HCT116 (cell line): Measurements from ENCODE around the gene STARD8. TPM values are rescaled to one million over a fixed set of nuclear protein-coding genes. Genes with fewer than 3 reads are reported as not detected.

Experiments used
- ATAC-seq: fragments of 200-7000 bp; cut with Tn5 transposase; 2 replicates; pipeline ENCODE4 v1.9.1; 2020; ENCODE audit warnings: mild to moderate bottlenecking, moderate library complexity
- BruUV-seq: library from RNA; stranded (reverse); fragments of 400-500 nt; replicated peaks from 2 replicates; lab custom pipeline; 2021; lab: Mats Ljungman, UMichigan
- CTCF ChIA-PET: fragments of 300-600 bp; sonication (Branson Sonifier 250); formaldehyde crosslinking; loops from one replicate; lab custom pipeline; 2021; ENCODE audit warnings: antibody characterized with exemption; lab: Charles Lee
- POLR2A ChIA-PET: fragments of 300-600, 350-600 bp; sonication (Branson Sonifier 250); formaldehyde crosslinking; loops from one replicate; lab custom pipeline; 2021; ENCODE audit warnings: antibody characterized with exemption; lab: Charles Lee
- RAD21 ChIA-PET, 2 experiments: fragments of 300-600 bp; sonication (Branson Sonifier 250); formaldehyde crosslinking; loops; one replicate each; lab custom pipeline; 2023; ENCODE audit warnings: low total read pairs in 2 of 2; ENCODE audit not compliant: uncharacterized antibody in 2 of 2, unreplicated experiment in 2 of 2, low non-redundant PET in 1 of 2; lab: Charles Lee
- DNase-seq: peaks from one replicate; pipeline ENCODE4 v3.0.0-alpha.2; 2010; ENCODE audit warnings: low read depth, low spot score
- H2AFZ ChIP-seq: fragments of 200-600 bp; shearing (Covaris generic), sonication (generic); 2 replicates; pipeline ENCODE4 v1.6.1; 2017; ENCODE audit warnings: low read depth, mixed run types, mixed read lengths, antibody characterized with exemption, low read length; ENCODE audit not compliant: poor library complexity, severe bottlenecking
- H3K27ac ChIP-seq: 2 replicates; pipeline ENCODE4 v1.5.1; 2012; ENCODE audit warnings: low read depth, low read length
- H3K27me3 ChIP-seq: fragments of 200-600 bp; sonication (generic); 2 replicates; pipeline ENCODE4 v1.6.1; 2016; ENCODE audit warnings: mixed run types, low read length, mixed read lengths; ENCODE audit not compliant: insufficient read depth
- H3K36me3 ChIP-seq, 2 experiments: fragments of 200-500 bp in 1 of 2; fragments of 200-600 bp in 1 of 2; sonication (Bioruptor generic) in 1 of 2; sonication (generic) in 1 of 2; 2 replicates each; pipeline versions ENCODE4 v1.5.1 to v1.6.1; 2014 to 2016; ENCODE audit warnings: low read length in 2 of 2, inconsistent platforms in 1 of 2, mixed read lengths in 1 of 2, mixed run types in 1 of 2; ENCODE audit not compliant: insufficient read depth in 2 of 2, control insufficient read depth in 1 of 2
- H3K4me1 ChIP-seq, 2 experiments: fragments of 200-600 bp in 1 of 2; sonication (generic) in 1 of 2; 2 replicates each; pipeline versions ENCODE4 v1.5.1 to v1.6.1; 2012 to 2017; ENCODE audit warnings: low read length in 2 of 2, inconsistent platforms in 1 of 2, mild to moderate bottlenecking in 1 of 2, mixed read lengths in 1 of 2, mixed run types in 1 of 2, moderate library complexity in 1 of 2; ENCODE audit not compliant: insufficient read depth in 2 of 2, control insufficient read depth in 1 of 2
- H3K4me2 ChIP-seq: fragments of 200-600 bp; sonication (generic); 2 replicates; pipeline ENCODE4 v1.6.1; 2017; ENCODE audit warnings: mixed run types, low read length, mixed read lengths
- H3K4me3 ChIP-seq, 2 experiments: fragments of 200-600 bp in 1 of 2; sonication (generic) in 1 of 2; replicated peaks in 1 of 2; 2 replicates each; pipeline ENCODE4 v1.5.1; 2011 to 2016; ENCODE audit warnings: low read length in 2 of 2, control low read depth in 1 of 2, low read depth in 1 of 2, mild to moderate bottlenecking in 1 of 2, mixed read lengths in 1 of 2, mixed run types in 1 of 2
- H3K79me2 ChIP-seq: fragments of 200-600 bp; sonication (generic); 2 replicates; pipeline ENCODE4 v1.6.1; 2017; ENCODE audit warnings: mild to moderate bottlenecking, mixed run types, low read length, moderate library complexity, mixed read lengths; ENCODE audit not compliant: insufficient read depth
- H3K9ac ChIP-seq: fragments of 200-600 bp; sonication (generic); 2 replicates; pipeline ENCODE4 v1.6.1; 2016; ENCODE audit warnings: low read length, mixed read lengths
- H3K9me2 ChIP-seq: fragments of 200-600 bp; sonication (generic), shearing (Covaris generic); 2 replicates; pipeline ENCODE4 v1.6.1; 2017; ENCODE audit warnings: mixed run types, mild to moderate bottlenecking, moderate library complexity; ENCODE audit not compliant: insufficient read depth
- H3K9me3 ChIP-seq, 2 experiments: fragments of 200-500 bp in 1 of 2; fragments of 200-600 bp in 1 of 2; sonication (Bioruptor generic) in 1 of 2; sonication (generic) in 1 of 2; 2 replicates each; pipeline ENCODE4 v1.6.1; 2014 to 2017; ENCODE audit warnings: low read length in 2 of 2, mixed read lengths in 2 of 2, inconsistent platforms in 1 of 2, low read depth in 1 of 2, mild to moderate bottlenecking in 1 of 2, mixed run types in 1 of 2, moderate library complexity in 1 of 2; ENCODE audit not compliant: control insufficient read depth in 1 of 2, insufficient read depth in 1 of 2
- H4K20me1 ChIP-seq: fragments of 200-600 bp; sonication (generic), shearing (Covaris generic); 2 replicates; pipeline ENCODE4 v1.6.1; 2017; ENCODE audit warnings: mixed run types, mild to moderate bottlenecking, moderate library complexity; ENCODE audit not compliant: insufficient read depth
- ATF3 ChIP-seq: IDR thresholded peaks from 2 replicates; pipeline ENCODE4 v1.6.1; 2012
- CEBPB ChIP-seq: IDR thresholded peaks from 2 replicates; pipeline ENCODE4 v1.6.1; 2012; ENCODE audit warnings: low read depth
- EGR1 ChIP-seq: IDR thresholded peaks from 2 replicates; pipeline ENCODE4 v1.6.1; 2012; ENCODE audit warnings: low read depth
- ELF1 ChIP-seq: IDR thresholded peaks from 2 replicates; pipeline ENCODE4 v1.6.1; 2012; ENCODE audit warnings: low read depth, borderline replicate concordance
- FOSL1 ChIP-seq: IDR thresholded peaks from 2 replicates; pipeline ENCODE4 v1.6.1; 2012; ENCODE audit warnings: low read depth
- JUND ChIP-seq: IDR thresholded peaks from 2 replicates; pipeline ENCODE4 v1.6.1; 2012
- POLR2A ChIP-seq: IDR thresholded peaks from 2 replicates; pipeline ENCODE4 v1.7.0; 2011; ENCODE audit warnings: borderline replicate concordance; ENCODE audit not compliant: insufficient read depth, insufficient read length; ENCODE audit errors: extremely low read depth
- SP1 ChIP-seq: IDR thresholded peaks from 2 replicates; pipeline ENCODE4 v1.6.1; 2012; ENCODE audit warnings: low read depth
- SRF ChIP-seq: IDR thresholded peaks from 2 replicates; pipeline ENCODE4 v1.6.1; 2012; ENCODE audit warnings: low read depth
- TCF7L2 ChIP-seq: IDR thresholded peaks from 2 replicates; pipeline ENCODE4 v1.7.0; 2011; ENCODE audit warnings: borderline replicate concordance, inconsistent platforms; ENCODE audit not compliant: insufficient read depth, insufficient read length; ENCODE audit errors: extremely low read depth
- YY1 ChIP-seq: IDR thresholded peaks from 2 replicates; pipeline ENCODE4 v1.6.1; 2011; ENCODE audit warnings: low read length, low read depth, moderate library complexity, mild to moderate bottlenecking; ENCODE audit not compliant: insufficient replicate concordance; ENCODE audit errors: extremely low read depth
- ZBTB33 ChIP-seq: IDR thresholded peaks from 2 replicates; pipeline ENCODE4 v1.6.1; 2011; ENCODE audit warnings: mild to moderate bottlenecking, low read length, moderate library complexity; ENCODE audit not compliant: insufficient replicate concordance; ENCODE audit errors: extremely low read depth
- ZFX ChIP-seq: fragments of 450-650 bp; IDR thresholded peaks from 2 replicates; pipeline ENCODE4 v1.6.1; 2017
- ZNF274 ChIP-seq: fragments of 200-500 bp; sonication (Bioruptor generic); IDR thresholded peaks from 2 replicates; pipeline ENCODE4 v1.6.1; 2014; ENCODE audit warnings: mild to moderate bottlenecking, low read depth, low read length, inconsistent platforms
- intact Hi-C: fragments of 100-400 bp; cut with micrococcal nuclease; formaldehyde crosslinking; loops from 2 replicates; pipeline ENCODE4 v1.10.0; 2022
- total RNA-seq: library from RNA; stranded (reverse); gene quantifications from one replicate; pipeline ENCODE4 v1.2.1, GENCODE V29; 2021; ENCODE audit not compliant: unreplicated experiment
- TF ChIP-seq, protein P1 (sequence below), 3 experiments: fragments of 200-600 bp in 1 of 3; sonication (generic) in 1 of 3; IDR thresholded peaks in 2 of 3; conservative IDR thresholded peaks in 1 of 3; 2 replicates each; pipeline ENCODE4 v1.5.1; 2012 to 2017; ENCODE audit warnings: low read depth in 2 of 3, low read length in 2 of 3, antibody characterized with exemption in 1 of 3, borderline replicate concordance in 1 of 3, control low read depth in 1 of 3, mild to moderate bottlenecking in 1 of 3, mixed read lengths in 1 of 3, mixed run types in 1 of 3, moderate library complexity in 1 of 3; ENCODE audit not compliant: insufficient read depth in 1 of 3
- TF ChIP-seq, protein P2 (sequence below): IDR thresholded peaks from 2 replicates; pipeline ENCODE4 v1.6.1; 2012

Gene STARD8
- total RNA-seq, 1 experiment from 2014 or later, result 5.4 TPM

DNA sequence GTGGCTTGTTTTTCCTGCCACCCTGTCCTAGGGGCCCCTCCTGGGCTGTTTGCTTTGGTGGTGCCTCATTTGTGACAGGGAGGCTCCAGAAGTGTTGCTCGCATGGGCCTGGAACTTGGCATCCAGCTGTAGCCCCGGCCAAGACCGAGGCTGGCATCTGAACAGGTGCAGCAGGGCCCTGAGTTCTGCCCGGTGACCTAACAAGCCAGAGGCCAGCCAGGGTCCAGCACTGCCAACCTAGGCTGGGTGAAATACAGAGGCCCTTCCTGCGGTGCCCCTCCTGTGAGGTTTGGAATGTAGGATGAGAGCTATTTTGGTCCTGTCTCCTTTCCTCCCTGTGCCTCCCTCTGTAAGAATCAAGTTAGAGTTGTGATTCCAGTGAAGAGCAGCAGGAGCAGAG, 58.5 kb downstream of the STARD8 start:
- ATAC-seq, result no peak
- H4K20me1 ChIP-seq, result no peaks in the 10 kb centered on the region
- H3K4me2 ChIP-seq, result no peak overlapping the region
- ChIA-PET CTCF (no interaction called here), POLR2A (no interaction called here), RAD21 (no interaction called here)
- BruUV-seq, result no TSS peak
- TF ChIP-seq ELF1 (no peak), SRF (no peak), POLR2A (no peak), YY1 (no peak), TCF7L2 (no peak), JUND (no peak), ZNF274 (no peak), EGR1 (no peak)
- H3K27ac ChIP-seq, result no peak overlapping the region
- H3K27me3 ChIP-seq, result no peaks in the 10 kb centered on the region
- intact Hi-C loops, result no loop called here
- no peaks in the 10 kb centered on the region for H3K36me3 ChIP-seq
- H3K9ac ChIP-seq, result no peak overlapping the region
- no peaks in the 10 kb centered on the region for H3K79me2 ChIP-seq
- no peak overlapping the region for H3K4me3 ChIP-seq
- H3K9me3 ChIP-seq, result no peaks in the 10 kb centered on the region
- H3K9me2 ChIP-seq, result no peaks in the 10 kb centered on the region
- no peaks in the 10 kb centered on the region for H3K4me1 ChIP-seq
- no peak for DNase-seq
- H2AFZ ChIP-seq, result no peak overlapping the region

DNA sequence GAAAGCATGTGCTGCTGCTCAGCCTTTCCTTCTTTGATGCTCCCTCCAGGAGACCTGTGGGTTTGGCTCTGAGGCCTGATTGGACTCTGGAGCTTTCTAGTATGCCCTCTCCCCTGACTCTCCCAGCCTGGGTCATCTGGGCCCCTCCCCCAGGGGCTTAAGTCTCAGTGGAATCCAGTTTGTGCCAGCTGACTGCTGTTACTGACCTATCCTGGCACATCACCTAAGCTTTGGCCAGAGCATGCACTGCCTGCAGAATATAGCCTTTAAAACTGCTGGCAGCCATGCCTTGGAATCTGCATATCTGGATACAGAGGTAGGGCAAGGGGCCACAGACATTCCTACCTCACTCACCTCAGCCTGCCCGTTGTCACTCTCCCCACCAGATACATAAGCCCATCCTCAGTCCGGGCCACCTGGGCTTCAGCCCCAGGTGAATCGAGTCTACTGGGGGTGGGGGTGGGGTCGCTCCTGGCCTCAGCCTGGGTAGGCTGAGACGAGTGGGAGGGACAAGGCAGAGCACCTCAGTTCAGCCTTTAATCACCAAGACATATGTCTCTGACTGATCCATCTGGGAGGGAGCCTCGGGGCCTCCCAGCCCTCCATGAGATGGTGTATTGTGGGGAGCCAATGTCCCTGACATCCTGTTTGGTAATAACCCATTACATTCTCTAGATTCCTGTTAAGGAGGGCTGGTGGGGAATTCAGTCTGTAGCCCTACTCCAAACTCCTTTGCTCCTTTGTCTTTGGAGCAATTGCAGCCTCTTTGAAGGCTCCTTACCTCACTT, 61.2 kb downstream of the STARD8 start:
- Histone ChIP-seq H2AFZ (no peak overlapping the region), H4K20me1 (no peaks in the 10 kb centered on the region), H3K4me3 (no peak overlapping the region), H3K36me3 (no peaks in the 10 kb centered on the region), H3K9me3 (no peaks in the 10 kb centered on the region), H3K9ac (no peak overlapping the region), H3K79me2 (no peaks in the 10 kb centered on the region), H3K9me2 (no peaks in the 10 kb centered on the region), H3K27me3 (no peaks in the 10 kb centered on the region), H3K4me2 (no peak overlapping the region), H3K4me1 (no peaks in the 10 kb centered on the region), H3K27ac (no peak overlapping the region)
- no peak for ATAC-seq
- no TSS peak for BruUV-seq
- RAD21 ChIA-PET, result no interaction called here
- POLR2A ChIA-PET, result no interaction called here
- intact Hi-C loops, result no loop called here
- CTCF ChIA-PET, result interaction anchor here (2.2 kb wide), 1 partner anchor 512 kb away, joined by 38 read pairs; no protein-coding TSS in a partner anchor
- no peak for DNase-seq
- TF ChIP-seq TCF7L2 (no peak), POLR2A (no peak), ZNF274 (no peak), ZBTB33 (no peak), ZFX (no peak), SP1 (no peak), FOSL1 (no peak), CEBPB (no peak), ATF3 (no peak)
- TF ChIP-seq, protein P1, sequence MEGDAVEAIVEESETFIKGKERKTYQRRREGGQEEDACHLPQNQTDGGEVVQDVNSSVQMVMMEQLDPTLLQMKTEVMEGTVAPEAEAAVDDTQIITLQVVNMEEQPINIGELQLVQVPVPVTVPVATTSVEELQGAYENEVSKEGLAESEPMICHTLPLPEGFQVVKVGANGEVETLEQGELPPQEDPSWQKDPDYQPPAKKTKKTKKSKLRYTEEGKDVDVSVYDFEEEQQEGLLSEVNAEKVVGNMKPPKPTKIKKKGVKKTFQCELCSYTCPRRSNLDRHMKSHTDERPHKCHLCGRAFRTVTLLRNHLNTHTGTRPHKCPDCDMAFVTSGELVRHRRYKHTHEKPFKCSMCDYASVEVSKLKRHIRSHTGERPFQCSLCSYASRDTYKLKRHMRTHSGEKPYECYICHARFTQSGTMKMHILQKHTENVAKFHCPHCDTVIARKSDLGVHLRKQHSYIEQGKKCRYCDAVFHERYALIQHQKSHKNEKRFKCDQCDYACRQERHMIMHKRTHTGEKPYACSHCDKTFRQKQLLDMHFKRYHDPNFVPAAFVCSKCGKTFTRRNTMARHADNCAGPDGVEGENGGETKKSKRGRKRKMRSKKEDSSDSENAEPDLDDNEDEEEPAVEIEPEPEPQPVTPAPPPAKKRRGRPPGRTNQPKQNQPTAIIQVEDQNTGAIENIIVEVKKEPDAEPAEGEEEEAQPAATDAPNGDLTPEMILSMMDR (IDR thresholded peaks at IDR 0.05 in 2 of 3, conservative IDR thresholded peaks at IDR 0.05 in 1 of 3; ENCODE audit: borderline replicate concordance in 1 of 3, insufficient read depth in 1 of 3, low read depth in 2 of 3, low read length in 2 of 3), result no peak
- TF ChIP-seq, protein P2, sequence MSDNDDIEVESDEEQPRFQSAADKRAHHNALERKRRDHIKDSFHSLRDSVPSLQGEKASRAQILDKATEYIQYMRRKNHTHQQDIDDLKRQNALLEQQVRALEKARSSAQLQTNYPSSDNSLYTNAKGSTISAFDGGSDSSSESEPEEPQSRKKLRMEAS, result no peak
